SK-N-SH (cell line): ENCODE results near the gene GAL3ST3.

Experiments used
- ELF1 ChIP-seq: IDR thresholded peaks from 2 replicates; pipeline ENCODE4 v1.4.0; 2012
- FOXJ3 ChIP-seq: sonication (generic); formaldehyde crosslinking; IDR thresholded peaks from 2 replicates; pipeline ENCODE4 v1.5.1; 2020; ENCODE audit warnings: mild to moderate bottlenecking, missing genetic modification reagents
- FOXM1 ChIP-seq: IDR thresholded peaks from 2 replicates; pipeline ENCODE4 v1.4.0; 2012; ENCODE audit warnings: low read depth, mild to moderate bottlenecking
- GABPA ChIP-seq: IDR thresholded peaks from 2 replicates; pipeline ENCODE4 v1.4.0; 2012; ENCODE audit warnings: low read depth, mild to moderate bottlenecking
- POLR2AphosphoS5 ChIP-seq: IDR thresholded peaks from 2 replicates; pipeline ENCODE4 v1.6.1; 2012; ENCODE audit warnings: low read depth, low read length
- RFX5 ChIP-seq: IDR thresholded peaks from 2 replicates; pipeline ENCODE4 v1.6.1; 2012; ENCODE audit warnings: mild to moderate bottlenecking, improper control_type of control experiment, low read length
- TAF1 ChIP-seq: IDR thresholded peaks from 2 replicates; pipeline ENCODE4 v1.6.1; 2012; ENCODE audit warnings: low read depth, mild to moderate bottlenecking, low read length, moderate library complexity, borderline replicate concordance
- TF ChIP-seq, protein P1 (sequence below): fragments of 200-600 bp; sonication (generic); IDR thresholded peaks from 2 replicates; pipeline ENCODE4 v1.6.1; 2017; ENCODE audit warnings: antibody characterized with exemption, mild to moderate bottlenecking, moderate library complexity
- TF ChIP-seq, protein P2 (sequence below): IDR thresholded peaks from 2 replicates; pipeline ENCODE4 v1.6.1; 2012; ENCODE audit warnings: mild to moderate bottlenecking, low read depth, low read length, moderate library complexity
- TF ChIP-seq, protein P3 (sequence below): IDR thresholded peaks from 2 replicates; pipeline ENCODE4 v1.4.0; 2012; ENCODE audit warnings: low read depth
- TF ChIP-seq, protein P4 (sequence below): fragments of 150-350 bp; IDR thresholded peaks from 2 replicates; pipeline ENCODE4 v1.6.1; 2017; ENCODE audit warnings: antibody characterized with exemption, low read length, low read depth, borderline replicate concordance

DNA sequence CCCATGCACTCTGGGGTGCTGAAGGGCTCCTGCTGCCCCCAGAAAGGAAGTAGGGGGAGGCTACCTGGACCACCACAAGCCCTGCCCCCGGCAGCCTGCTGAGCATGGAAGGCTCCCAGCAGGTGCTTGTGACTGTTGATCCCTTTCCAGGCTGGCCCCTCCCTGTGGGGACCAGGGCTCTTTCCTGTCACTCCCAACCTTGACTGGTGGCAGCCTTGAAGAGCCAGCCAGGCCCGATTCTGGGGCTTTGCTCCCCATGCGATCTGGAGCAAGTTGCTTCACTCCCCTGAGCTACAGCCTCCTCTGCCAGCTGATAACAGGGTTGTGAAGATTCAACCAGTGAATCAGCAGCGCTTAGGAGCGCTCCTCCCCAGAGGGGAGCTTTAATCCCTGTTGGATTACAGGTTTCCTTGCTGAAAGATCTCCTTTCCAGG is 41.7 kb downstream of the GAL3ST3 start:
- TF ChIP-seq, protein P1, sequence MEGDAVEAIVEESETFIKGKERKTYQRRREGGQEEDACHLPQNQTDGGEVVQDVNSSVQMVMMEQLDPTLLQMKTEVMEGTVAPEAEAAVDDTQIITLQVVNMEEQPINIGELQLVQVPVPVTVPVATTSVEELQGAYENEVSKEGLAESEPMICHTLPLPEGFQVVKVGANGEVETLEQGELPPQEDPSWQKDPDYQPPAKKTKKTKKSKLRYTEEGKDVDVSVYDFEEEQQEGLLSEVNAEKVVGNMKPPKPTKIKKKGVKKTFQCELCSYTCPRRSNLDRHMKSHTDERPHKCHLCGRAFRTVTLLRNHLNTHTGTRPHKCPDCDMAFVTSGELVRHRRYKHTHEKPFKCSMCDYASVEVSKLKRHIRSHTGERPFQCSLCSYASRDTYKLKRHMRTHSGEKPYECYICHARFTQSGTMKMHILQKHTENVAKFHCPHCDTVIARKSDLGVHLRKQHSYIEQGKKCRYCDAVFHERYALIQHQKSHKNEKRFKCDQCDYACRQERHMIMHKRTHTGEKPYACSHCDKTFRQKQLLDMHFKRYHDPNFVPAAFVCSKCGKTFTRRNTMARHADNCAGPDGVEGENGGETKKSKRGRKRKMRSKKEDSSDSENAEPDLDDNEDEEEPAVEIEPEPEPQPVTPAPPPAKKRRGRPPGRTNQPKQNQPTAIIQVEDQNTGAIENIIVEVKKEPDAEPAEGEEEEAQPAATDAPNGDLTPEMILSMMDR, result no peak
- TF ChIP-seq ELF1, result no peak
- TF ChIP-seq FOXJ3, result no peak
- TF ChIP-seq TAF1, result no peak
- TF ChIP-seq, protein P2, sequence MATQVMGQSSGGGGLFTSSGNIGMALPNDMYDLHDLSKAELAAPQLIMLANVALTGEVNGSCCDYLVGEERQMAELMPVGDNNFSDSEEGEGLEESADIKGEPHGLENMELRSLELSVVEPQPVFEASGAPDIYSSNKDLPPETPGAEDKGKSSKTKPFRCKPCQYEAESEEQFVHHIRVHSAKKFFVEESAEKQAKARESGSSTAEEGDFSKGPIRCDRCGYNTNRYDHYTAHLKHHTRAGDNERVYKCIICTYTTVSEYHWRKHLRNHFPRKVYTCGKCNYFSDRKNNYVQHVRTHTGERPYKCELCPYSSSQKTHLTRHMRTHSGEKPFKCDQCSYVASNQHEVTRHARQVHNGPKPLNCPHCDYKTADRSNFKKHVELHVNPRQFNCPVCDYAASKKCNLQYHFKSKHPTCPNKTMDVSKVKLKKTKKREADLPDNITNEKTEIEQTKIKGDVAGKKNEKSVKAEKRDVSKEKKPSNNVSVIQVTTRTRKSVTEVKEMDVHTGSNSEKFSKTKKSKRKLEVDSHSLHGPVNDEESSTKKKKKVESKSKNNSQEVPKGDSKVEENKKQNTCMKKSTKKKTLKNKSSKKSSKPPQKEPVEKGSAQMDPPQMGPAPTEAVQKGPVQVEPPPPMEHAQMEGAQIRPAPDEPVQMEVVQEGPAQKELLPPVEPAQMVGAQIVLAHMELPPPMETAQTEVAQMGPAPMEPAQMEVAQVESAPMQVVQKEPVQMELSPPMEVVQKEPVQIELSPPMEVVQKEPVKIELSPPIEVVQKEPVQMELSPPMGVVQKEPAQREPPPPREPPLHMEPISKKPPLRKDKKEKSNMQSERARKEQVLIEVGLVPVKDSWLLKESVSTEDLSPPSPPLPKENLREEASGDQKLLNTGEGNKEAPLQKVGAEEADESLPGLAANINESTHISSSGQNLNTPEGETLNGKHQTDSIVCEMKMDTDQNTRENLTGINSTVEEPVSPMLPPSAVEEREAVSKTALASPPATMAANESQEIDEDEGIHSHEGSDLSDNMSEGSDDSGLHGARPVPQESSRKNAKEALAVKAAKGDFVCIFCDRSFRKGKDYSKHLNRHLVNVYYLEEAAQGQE, result no peak
- TF ChIP-seq, protein P3, sequence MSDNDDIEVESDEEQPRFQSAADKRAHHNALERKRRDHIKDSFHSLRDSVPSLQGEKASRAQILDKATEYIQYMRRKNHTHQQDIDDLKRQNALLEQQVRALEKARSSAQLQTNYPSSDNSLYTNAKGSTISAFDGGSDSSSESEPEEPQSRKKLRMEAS, result no peak
- no peak for TF ChIP-seq RFX5
- TF ChIP-seq FOXM1, result no peak
- no peak for TF ChIP-seq POLR2AphosphoS5
- TF ChIP-seq GABPA, result no peak
- TF ChIP-seq, protein P4, sequence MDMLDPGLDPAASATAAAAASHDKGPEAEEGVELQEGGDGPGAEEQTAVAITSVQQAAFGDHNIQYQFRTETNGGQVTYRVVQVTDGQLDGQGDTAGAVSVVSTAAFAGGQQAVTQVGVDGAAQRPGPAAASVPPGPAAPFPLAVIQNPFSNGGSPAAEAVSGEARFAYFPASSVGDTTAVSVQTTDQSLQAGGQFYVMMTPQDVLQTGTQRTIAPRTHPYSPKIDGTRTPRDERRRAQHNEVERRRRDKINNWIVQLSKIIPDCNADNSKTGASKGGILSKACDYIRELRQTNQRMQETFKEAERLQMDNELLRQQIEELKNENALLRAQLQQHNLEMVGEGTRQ, result no peak
